Right ventricle myocardium superior (tissue), 1 donor: ENCODE data around the gene TBC1D5. TPM values are rescaled to one million over a fixed set of nuclear protein-coding genes. Genes with fewer than 3 reads are reported as not detected.

Experiments used
- ATAC-seq: fragments of 200-7000 bp; cut with Tn5 transposase; one replicate; pipeline ENCODE4 v1.9.1; 2020; ENCODE audit warnings: mild to moderate bottlenecking; ENCODE audit not compliant: poor library complexity
- DNase-seq: peaks from one replicate; pipeline ENCODE4 v3.0.0-alpha.2; 2020
- intact Hi-C: fragments of 100-400 bp; cut with DNase I; formaldehyde crosslinking; loops from one replicate; pipeline ENCODE4 v1.11.2; 2022
- total RNA-seq: library from RNA; stranded (reverse); fragmentation: NEBNext Ultra II Directional; extraction: Animal tissue kit (Norgen Biotek cat#: 25700); gene quantifications from one replicate; pipeline ENCODE4 v1.2.1, GENCODE V29; 2021
- donor health status: DM: no; HTN: yes; CAD: no; lungs with severe emphysema.

Gene TBC1D5
- total RNA-seq, 1 donor from 2014 or later, result 28.2 TPM

- intact Hi-C loops, result loop anchor here (5.0 kb wide), 1 partner anchor 153 kb away; no protein-coding TSS in a partner anchor
- ATAC-seq, result no peak
- DNase-seq, result no peak
Observed at GRCh38 chr3:17258823-17259436, 483.5 kb downstream of the TBC1D5 start.

GRCh38 chr3:17257269-17257668 lies 485.2 kb downstream of the TBC1D5 start:
- DNase-seq (no peak), ATAC-seq (no peak)
- intact Hi-C loops, result loop anchor here (5.0 kb wide), 1 partner anchor 155 kb away; no protein-coding TSS in a partner anchor

- no peak for DNase-seq
- intact Hi-C loops, result no loop called here
- ATAC-seq, result no peak
Observed at GRCh38 chr3:17243621-17244020, 498.8 kb downstream of the TBC1D5 start.

GRCh38 chr3:17239417-17239816 lies 503.0 kb downstream of the TBC1D5 start:
- no peak for ATAC-seq
- intact Hi-C loops, result no loop called here
- DNase-seq, result no peak

GRCh38 chr3:17238023-17238422 lies 504.4 kb downstream of the TBC1D5 start:
- ATAC-seq, result no peak
- no peak for DNase-seq
- intact Hi-C loops, result no loop called here

GRCh38 chr3:17235310-17235709 lies 507.1 kb downstream of the TBC1D5 start:
- DNase-seq (no peak), ATAC-seq (peak; percentile 44)
- intact Hi-C loops, result no loop called here

GRCh38 chr3:17234382-17234781 lies 508.0 kb downstream of the TBC1D5 start:
- intact Hi-C loops, result no loop called here
- DNase-seq (no peak), ATAC-seq (no peak)

- no peak for DNase-seq
- intact Hi-C loops, result loop anchor here (2.0 kb wide), 2 partner anchors 49 to 633 kb away; no protein-coding TSS in a partner anchor
- ATAC-seq, result peak; percentile 83
Observed at GRCh38 chr3:17233398-17233800, 509.0 kb downstream of the TBC1D5 start.

- ATAC-seq (no peak), DNase-seq (no peak)
- intact Hi-C loops, result loop anchor here (2.0 kb wide), 2 partner anchors 48 to 632 kb away; no protein-coding TSS in a partner anchor
Observed at GRCh38 chr3:17232442-17232841, 510.0 kb downstream of the TBC1D5 start.

GRCh38 chr3:17231537-17232261 lies 510.7 kb downstream of the TBC1D5 start:
- ATAC-seq (no peak), DNase-seq (no peak)
- intact Hi-C loops, result loop anchor here (2.0 kb wide), 2 partner anchors 47 to 631 kb away; no protein-coding TSS in a partner anchor

GRCh38 chr3:17227472-17227871 lies 515.0 kb downstream of the TBC1D5 start:
- DNase-seq, result no peak
- intact Hi-C loops, result no loop called here
- ATAC-seq, result no peak

- ATAC-seq, result no peak
- intact Hi-C loops, result no loop called here
Observed at GRCh38 chr3:17221529-17221928, 520.9 kb downstream of the TBC1D5 start.

GRCh38 chr3:17219593-17219992 lies 522.8 kb downstream of the TBC1D5 start:
- intact Hi-C loops, result no loop called here
- DNase-seq (no peak), ATAC-seq (no peak)

More at GRCh38 chr3:17221529-17221928, 520.9 kb downstream of the TBC1D5 start:
- no peak for DNase-seq

GRCh38 chr3:17218587-17218986 lies 523.8 kb downstream of the TBC1D5 start:
- no peak for ATAC-seq
- no peak for DNase-seq
- intact Hi-C loops, result no loop called here

- intact Hi-C loops, result no loop called here
- DNase-seq (no peak), ATAC-seq (no peak)
Observed at GRCh38 chr3:17217588-17217987, 524.8 kb downstream of the TBC1D5 start.

GRCh38 chr3:17213102-17213501 lies 529.3 kb downstream of the TBC1D5 start:
- no peak for ATAC-seq
- intact Hi-C loops, result no loop called here
- no peak for DNase-seq

- ATAC-seq (no peak), DNase-seq (no peak)
- intact Hi-C loops, result no loop called here
Observed at GRCh38 chr3:17207979-17208378, 534.5 kb downstream of the TBC1D5 start.

- intact Hi-C loops, result no loop called here
- DNase-seq (no peak), ATAC-seq (no peak)
Observed at GRCh38 chr3:17207019-17207418, 535.4 kb downstream of the TBC1D5 start.

GRCh38 chr3:17204049-17204650 lies 538.3 kb downstream of the TBC1D5 start:
- DNase-seq, result no peak
- ATAC-seq, result no peak
- intact Hi-C loops, result no loop called here

GRCh38 chr3:17201538-17201937 lies 540.9 kb downstream of the TBC1D5 start:
- ATAC-seq (no peak), DNase-seq (no peak)
- intact Hi-C loops, result no loop called here
